HEK293 (cell line): ENCODE results near the gene WFDC1.

ENCODE experiments used
- FEZF1 ChIP-seq: fragments of 450-650 bp; formaldehyde crosslinking; IDR thresholded peaks from 2 replicates; pipeline ENCODE4 v1.5.1; 2016; ENCODE audit warnings: missing biosample characterization, missing genetic modification characterization
- ZNF747 ChIP-seq: fragments of 450-650 bp; formaldehyde crosslinking; IDR thresholded peaks from 2 replicates; pipeline ENCODE4 v1.5.1; 2016; ENCODE audit warnings: missing biosample characterization, missing genetic modification characterization
- TF ChIP-seq, protein P1 (sequence below): fragments of 450-650 bp; formaldehyde crosslinking; IDR thresholded peaks from 2 replicates; pipeline ENCODE4 v1.5.1; 2016; ENCODE audit warnings: missing biosample characterization, missing genetic modification characterization, borderline replicate concordance

- TF ChIP-seq, protein P1, sequence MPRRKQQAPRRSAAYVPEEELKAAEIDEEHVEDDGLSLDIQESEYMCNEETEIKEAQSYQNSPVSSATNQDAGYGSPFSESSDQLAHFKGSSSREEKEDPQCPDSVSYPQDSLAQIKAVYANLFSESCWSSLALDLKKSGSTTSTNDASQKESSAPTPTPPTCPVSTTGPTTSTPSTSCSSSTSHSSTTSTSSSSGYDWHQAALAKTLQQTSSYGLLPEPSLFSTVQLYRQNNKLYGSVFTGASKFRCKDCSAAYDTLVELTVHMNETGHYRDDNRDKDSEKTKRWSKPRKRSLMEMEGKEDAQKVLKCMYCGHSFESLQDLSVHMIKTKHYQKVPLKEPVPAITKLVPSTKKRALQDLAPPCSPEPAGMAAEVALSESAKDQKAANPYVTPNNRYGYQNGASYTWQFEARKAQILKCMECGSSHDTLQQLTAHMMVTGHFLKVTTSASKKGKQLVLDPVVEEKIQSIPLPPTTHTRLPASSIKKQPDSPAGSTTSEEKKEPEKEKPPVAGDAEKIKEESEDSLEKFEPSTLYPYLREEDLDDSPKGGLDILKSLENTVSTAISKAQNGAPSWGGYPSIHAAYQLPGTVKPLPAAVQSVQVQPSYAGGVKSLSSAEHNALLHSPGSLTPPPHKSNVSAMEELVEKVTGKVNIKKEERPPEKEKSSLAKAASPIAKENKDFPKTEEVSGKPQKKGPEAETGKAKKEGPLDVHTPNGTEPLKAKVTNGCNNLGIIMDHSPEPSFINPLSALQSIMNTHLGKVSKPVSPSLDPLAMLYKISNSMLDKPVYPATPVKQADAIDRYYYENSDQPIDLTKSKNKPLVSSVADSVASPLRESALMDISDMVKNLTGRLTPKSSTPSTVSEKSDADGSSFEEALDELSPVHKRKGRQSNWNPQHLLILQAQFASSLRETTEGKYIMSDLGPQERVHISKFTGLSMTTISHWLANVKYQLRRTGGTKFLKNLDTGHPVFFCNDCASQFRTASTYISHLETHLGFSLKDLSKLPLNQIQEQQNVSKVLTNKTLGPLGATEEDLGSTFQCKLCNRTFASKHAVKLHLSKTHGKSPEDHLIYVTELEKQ (tag by site-specific recombination), result no peak
- TF ChIP-seq FEZF1 (tag by site-specific recombination) (no peak), ZNF747 (no peak)
Observed at GRCh38 chr16:84299734-84300440, 5.2 kb downstream of the WFDC1 start.
